NCI-H2227 (cell line): Measurements from ENCODE around the gene URB2.
"Not testable (repeated sequence)": the region's sequence is repeated elsewhere in the genome, so short reads cannot be mapped to it uniquely, and the experiment has no call there.

Experiments
- DNase-seq: peaks from one replicate; lab custom pipeline; 2025; ENCODE audit not compliant: unreplicated experiment; lab: John Stamatoyannopoulos, UW

The URB2 gene

GRCh38 chr1:229613938-229614337 lies 12.1 kb upstream of the URB2 start:
- DNase-seq: no peak

GRCh38 chr1:229614701-229615100 lies 11.3 kb upstream of the URB2 start:
- no peak for DNase-seq

GRCh38 chr1:229617351-229618100 lies 8.5 kb upstream of the URB2 start:
- no peak for DNase-seq

GRCh38 chr1:229619002-229619401 lies 7.0 kb upstream of the URB2 start:
- DNase-seq: no peak

GRCh38 chr1:229619614-229620013 lies 6.4 kb upstream of the URB2 start:
- DNase-seq: no peak

- no peak for DNase-seq
Measured at GRCh38 chr1:229620876-229621275, 5.2 kb upstream of the URB2 start.

GRCh38 chr1:229621663-229622062 lies 4.4 kb upstream of the URB2 start:
- no peak for DNase-seq

GRCh38 chr1:229622641-229623120 lies 3.4 kb upstream of the URB2 start:
- not testable (repeated sequence) for DNase-seq

- DNase-seq: no peak
Measured at GRCh38 chr1:229623225-229623624, 2.8 kb upstream of the URB2 start.

GRCh38 chr1:229623838-229624237 lies 2.2 kb upstream of the URB2 start:
- no peak for DNase-seq

- peak; percentile 45 for DNase-seq
Measured at GRCh38 chr1:229624521-229625070, 1.5 kb upstream of the URB2 start.

- DNase-seq: peak; percentile 83
Measured at GRCh38 chr1:229625071-229625914, 754 bp upstream of the URB2 start.

GRCh38 chr1:229627003-229627402 lies 956 bp downstream of the URB2 start:
- no peak for DNase-seq

- DNase-seq: no peak
Measured at GRCh38 chr1:229629261-229629660, 3.2 kb downstream of the URB2 start.

- DNase-seq: no peak
Measured at GRCh38 chr1:229631148-229631547, 5.1 kb downstream of the URB2 start.

GRCh38 chr1:229631966-229632365 lies 5.9 kb downstream of the URB2 start:
- no peak for DNase-seq

GRCh38 chr1:229636042-229636441 lies 10.0 kb downstream of the URB2 start:
- no peak for DNase-seq

- DNase-seq: no peak
Measured at GRCh38 chr1:229637746-229638145, 11.7 kb downstream of the URB2 start.

GRCh38 chr1:229640455-229640854 lies 14.4 kb downstream of the URB2 start:
- DNase-seq: peak; percentile 22

- DNase-seq: no peak
Measured at GRCh38 chr1:229641306-229641705, 15.3 kb downstream of the URB2 start.

- no peak for DNase-seq
Measured at GRCh38 chr1:229642376-229642775, 16.3 kb downstream of the URB2 start.

- DNase-seq: no peak
Measured at GRCh38 chr1:229642970-229643369, 16.9 kb downstream of the URB2 start.
